NCI-H1105 treated with DMSO at 0.1 percent for 48 hours (cell line): ENCODE results near the gene RPS3A.
"Not testable (repeated sequence)": the region's sequence is repeated elsewhere in the genome, so short reads cannot be mapped to it uniquely, and the experiment has no call there.

Experiments
- DNase-seq: peaks from one replicate; lab custom pipeline; 2025; lab: John Stamatoyannopoulos, UW

Gene RPS3A

GRCh38 chr4:151099229-151099975, at the start of gene RPS3A:
RPS3A (plus strand) TSS chr4:151099628; CDS start chr4:151099653, 25 bp downstream.
- DNase-seq: peak; percentile 79

GRCh38 chr4:151052785-151053184, 46.6 kb upstream of the RPS3A start:
- no peak for DNase-seq

GRCh38 chr4:151055539-151055938, 43.9 kb upstream of the RPS3A start:
- DNase-seq: no peak

- not testable (repeated sequence) for DNase-seq
Observed at GRCh38 chr4:151063143-151063542, 36.3 kb upstream of the RPS3A start.

- DNase-seq: no peak
Observed at GRCh38 chr4:151067316-151067970, 32.0 kb upstream of the RPS3A start.

- DNase-seq: no peak
Observed at GRCh38 chr4:151074416-151074916, 25.0 kb upstream of the RPS3A start.

GRCh38 chr4:151077978-151078377, 21.4 kb upstream of the RPS3A start:
- DNase-seq: not testable (repeated sequence)

- no peak for DNase-seq
Observed at GRCh38 chr4:151087467-151087866, 12.0 kb upstream of the RPS3A start.

- no peak for DNase-seq
Observed at GRCh38 chr4:151091047-151091446, 8.4 kb upstream of the RPS3A start.

- DNase-seq: no peak
Observed at GRCh38 chr4:151092488-151092887, 6.9 kb upstream of the RPS3A start.

GRCh38 chr4:151093203-151093602, 6.2 kb upstream of the RPS3A start:
- no peak for DNase-seq

- no peak for DNase-seq
Observed at GRCh38 chr4:151094290-151094751, 5.1 kb upstream of the RPS3A start.

- DNase-seq: no peak
Observed at GRCh38 chr4:151095142-151095541, 4.3 kb upstream of the RPS3A start.

GRCh38 chr4:151097759-151098158, 1.7 kb upstream of the RPS3A start:
- DNase-seq: no peak

GRCh38 chr4:151098979-151099228, 524 bp upstream of the RPS3A start:
- DNase-seq: no peak

GRCh38 chr4:151099976-151100417, 569 bp downstream of the RPS3A start:
- DNase-seq: no peak

GRCh38 chr4:151100531-151100930, 1.1 kb downstream of the RPS3A start:
- no peak for DNase-seq

- DNase-seq: no peak
Observed at GRCh38 chr4:151103758-151104157, 4.3 kb downstream of the RPS3A start.

GRCh38 chr4:151104621-151105020, 5.2 kb downstream of the RPS3A start:
- no peak for DNase-seq

- no peak for DNase-seq
Observed at GRCh38 chr4:151105454-151106032, 6.1 kb downstream of the RPS3A start.

GRCh38 chr4:151107063-151107462, 7.6 kb downstream of the RPS3A start:
- no peak for DNase-seq

- no peak for DNase-seq
Observed at GRCh38 chr4:151110236-151110635, 10.8 kb downstream of the RPS3A start.

- DNase-seq: no peak
Observed at GRCh38 chr4:151114338-151114737, 14.9 kb downstream of the RPS3A start.
